ENCODE measurements around the gene MADD.

The MADD gene

DNA sequence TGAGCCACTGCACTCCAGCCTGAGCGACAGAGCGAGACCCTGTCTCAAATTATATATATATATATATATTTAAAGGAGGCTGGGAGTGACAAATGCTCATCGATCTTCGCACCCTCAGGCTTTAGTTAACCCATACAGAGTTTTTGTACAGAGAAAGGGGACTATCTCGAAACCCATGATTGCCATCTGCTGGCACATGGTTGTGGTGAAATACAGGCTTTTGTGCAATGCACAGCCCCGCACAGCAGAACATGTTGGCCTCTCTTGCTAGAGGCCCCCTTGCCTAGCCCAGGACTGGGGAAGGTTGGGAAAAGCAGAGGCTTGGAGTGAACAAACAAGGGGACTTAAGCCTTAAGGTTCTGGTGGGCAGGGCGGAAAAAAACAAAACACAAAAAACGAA, 78.9 kb downstream of the MADD start:
- no peaks in the 10 kb centered on the region; the same call in 1 of the 2 replicates for H3K36me3 ChIP-seq (ENCODE audit: control insufficient read depth, insufficient read depth, low read length)
- no peak overlapping the region for H3K27ac ChIP-seq (ENCODE audit: low read length)
- no peak for DNase-seq (ENCODE audit: low read depth, low spot score)
- H3K27me3 ChIP-seq (ENCODE audit: control insufficient read depth, insufficient read depth, low read length), result no peaks in the 10 kb centered on the region
- WGBS (ENCODE audit: insufficient coverage, insufficient read length), result no CpG with 5 or more reads among the region's 8 CpGs
- H3K4me3 ChIP-seq (ENCODE audit: low read length), result no peak overlapping the region
- no peaks in the 10 kb centered on the region for H3K9me3 ChIP-seq (ENCODE audit: control insufficient read depth, insufficient read depth, low read length)
- peaks cover 2% of the 10 kb centered on the region; the same call in 1 of the 2 replicates for H3K4me1 ChIP-seq (ENCODE audit: control insufficient read depth, insufficient read depth, low read length)

DNA sequence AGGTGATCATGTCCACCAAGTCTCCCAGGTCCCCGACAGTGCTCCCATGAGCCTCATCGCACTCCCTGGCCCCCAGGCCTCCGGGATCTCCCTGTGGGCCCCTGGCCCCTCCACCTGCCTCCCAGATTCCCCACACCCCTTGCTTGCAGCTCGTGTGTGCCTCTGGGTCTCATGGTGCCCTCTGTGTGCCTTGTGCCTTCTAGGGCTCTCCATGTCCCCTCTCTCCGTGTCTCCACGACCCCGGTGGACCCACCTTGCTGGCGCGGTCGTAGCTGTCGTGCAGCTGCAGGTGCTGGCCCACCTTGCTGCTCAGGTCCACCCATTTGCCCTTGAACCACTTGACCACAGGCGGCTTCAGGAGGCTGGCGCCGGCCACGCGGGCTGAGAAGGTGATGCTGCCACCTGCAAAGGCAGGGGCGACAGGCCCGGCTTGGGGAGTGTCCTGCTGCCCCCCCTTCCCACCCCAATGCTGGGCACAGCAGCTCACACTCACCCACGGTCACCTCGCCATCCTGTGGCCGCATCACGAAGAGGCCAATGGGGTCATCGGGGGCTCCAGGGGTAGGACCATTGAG, 79.7 kb downstream of the MADD start:
- Histone ChIP-seq H3K4me1 (ENCODE audit: control insufficient read depth, insufficient read depth, low read length) (peaks cover 2% of the 10 kb centered on the region; the same call in 1 of the 2 replicates), H3K36me3 (ENCODE audit: control insufficient read depth, insufficient read depth, low read length) (no peaks in the 10 kb centered on the region; the same call in 1 of the 2 replicates), H3K27ac (ENCODE audit: low read length) (no peak overlapping the region), H3K9me3 (ENCODE audit: control insufficient read depth, insufficient read depth, low read length) (no peaks in the 10 kb centered on the region), H3K27me3 (ENCODE audit: control insufficient read depth, insufficient read depth, low read length) (no peaks in the 10 kb centered on the region), H3K4me3 (ENCODE audit: low read length) (no peak overlapping the region)
- DNase-seq (ENCODE audit: low read depth, low spot score), result no peak
- no CpG with 5 or more reads among the region's 23 CpGs for WGBS (ENCODE audit: insufficient coverage, insufficient read length)

DNA sequence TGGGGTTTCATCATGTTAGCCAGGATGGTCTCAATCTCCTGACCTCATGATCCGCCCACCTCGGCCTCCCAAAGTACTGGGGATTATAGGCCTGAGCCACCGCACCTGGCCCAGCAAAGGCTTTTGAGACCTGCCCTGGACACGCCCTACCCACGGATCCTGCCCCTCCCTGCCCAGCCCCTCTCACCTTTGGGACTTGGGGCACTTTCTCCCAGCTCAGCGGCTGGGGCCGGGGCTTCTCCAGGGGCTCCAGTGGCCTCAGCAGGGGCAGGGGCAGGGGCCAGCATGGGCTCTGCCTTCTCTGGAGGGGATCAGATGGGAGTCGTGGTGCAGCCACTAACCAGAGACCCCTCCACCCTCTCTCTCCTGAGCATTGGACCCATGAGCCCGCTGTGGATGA, 80.4 kb downstream of the MADD start:
- no CpG with 5 or more reads among the region's 9 CpGs for WGBS (ENCODE audit: insufficient coverage, insufficient read length)
- no peak overlapping the region for H3K4me3 ChIP-seq (ENCODE audit: low read length)

DNA sequence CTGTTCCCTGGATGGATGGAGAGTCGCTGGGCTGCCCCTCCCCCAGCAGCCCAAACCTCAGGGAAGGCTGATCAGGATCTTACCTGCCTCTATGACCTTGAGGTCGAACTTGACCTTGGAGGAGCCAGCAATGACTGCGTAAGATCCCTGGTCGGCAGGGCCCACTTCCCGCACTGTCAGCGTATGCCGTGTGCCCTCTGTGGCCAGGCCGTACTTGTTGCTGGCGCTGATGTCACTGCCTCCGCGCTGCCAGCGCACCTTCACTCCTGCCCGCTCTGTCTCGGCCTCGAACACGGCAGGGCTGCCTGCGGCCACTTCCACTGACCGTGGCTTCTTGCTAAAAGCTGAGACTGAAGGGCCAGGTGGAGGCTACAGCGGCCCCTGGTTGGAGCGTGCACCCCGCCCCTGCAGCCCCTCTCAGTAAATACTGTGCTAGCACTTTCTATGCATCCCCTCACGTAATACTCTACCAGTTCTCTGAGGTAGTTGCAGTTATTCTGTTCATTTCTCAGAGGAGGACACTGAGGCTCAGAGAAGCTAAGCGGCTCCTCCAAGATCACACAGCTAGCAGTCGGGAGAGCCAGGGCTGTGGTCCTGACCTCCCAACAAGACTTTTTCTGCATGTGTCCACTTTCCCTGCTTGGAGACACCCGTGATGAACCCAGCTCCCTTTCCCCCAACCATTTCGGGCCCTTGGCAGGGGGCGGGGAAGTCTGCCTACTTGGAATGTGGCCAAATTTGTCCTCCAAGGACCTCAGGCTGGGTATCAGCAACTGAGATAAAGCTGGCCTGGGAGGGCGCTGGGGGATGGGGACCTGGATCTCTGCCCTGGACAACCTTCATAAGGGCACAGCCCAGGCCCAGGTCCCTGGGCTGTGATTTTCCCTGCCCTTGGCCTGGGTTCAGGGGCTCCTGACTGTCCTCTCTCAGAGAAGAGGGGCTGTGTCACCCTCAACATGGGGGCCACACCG, 81.5 kb downstream of the MADD start:
- no CpG with 5 or more reads among the region's 29 CpGs for WGBS (ENCODE audit: insufficient coverage, insufficient read length)
- H3K27me3 ChIP-seq (ENCODE audit: control insufficient read depth, insufficient read depth, low read length), result no peaks in the 10 kb centered on the region

More for the DNA sequence above, 80.4 kb downstream of the MADD start:
- Histone ChIP-seq H3K9me3 (ENCODE audit: control insufficient read depth, insufficient read depth, low read length) (no peaks in the 10 kb centered on the region), H3K27me3 (ENCODE audit: control insufficient read depth, insufficient read depth, low read length) (no peaks in the 10 kb centered on the region), H3K27ac (ENCODE audit: low read length) (no peak overlapping the region), H3K4me1 (ENCODE audit: control insufficient read depth, insufficient read depth, low read length) (peaks cover 2% of the 10 kb centered on the region; the same call in 1 of the 2 replicates), H3K36me3 (ENCODE audit: control insufficient read depth, insufficient read depth, low read length) (no peaks in the 10 kb centered on the region; the same call in 1 of the 2 replicates)
- DNase-seq (ENCODE audit: low read depth, low spot score), result no peak

DNA sequence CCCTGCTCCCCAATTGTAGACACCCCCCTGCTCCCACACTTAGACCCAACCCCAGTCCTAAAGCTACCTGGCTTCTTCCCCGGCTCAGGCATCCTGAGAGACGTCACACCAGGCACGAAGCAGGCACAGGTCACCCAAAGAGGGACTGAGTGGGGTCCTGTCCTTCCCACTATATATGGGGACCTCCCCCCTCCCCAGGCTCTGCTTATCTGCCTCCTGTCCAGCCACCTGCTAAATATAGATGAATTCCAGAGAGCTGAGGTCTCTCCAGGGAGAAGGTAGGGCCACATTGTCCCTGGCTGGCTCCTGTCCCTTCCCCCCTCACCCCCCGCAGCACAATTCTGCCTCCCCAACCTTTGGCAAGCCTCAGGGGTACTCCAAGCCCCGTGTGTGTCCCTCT, 82.6 kb downstream of the MADD start, which contains the start of gene MYBPC3:
TSS of gene MYBPC3 (minus strand) at position 147 of the 400 bp plus-strand sequence. CDS start at position 92, 55 bp downstream.
- no peaks in the 10 kb centered on the region for H3K27me3 ChIP-seq (ENCODE audit: control insufficient read depth, insufficient read depth, low read length)
- H3K9me3 ChIP-seq (ENCODE audit: control insufficient read depth, insufficient read depth, low read length), result no peaks in the 10 kb centered on the region
- H3K36me3 ChIP-seq (ENCODE audit: control insufficient read depth, insufficient read depth, low read length), result no peaks in the 10 kb centered on the region; the same call in 1 of the 2 replicates
- no peak within 1 kb of the TSS for H3K27ac ChIP-seq (ENCODE audit: low read length)
- peaks cover 2% of the 10 kb centered on the region; the same call in 1 of the 2 replicates for H3K4me1 ChIP-seq (ENCODE audit: control insufficient read depth, insufficient read depth, low read length)
- no peak for DNase-seq (ENCODE audit: low read depth, low spot score)
- no CpG with 5 or more reads among the region's 5 CpGs for WGBS (ENCODE audit: insufficient coverage, insufficient read length)
- H3K4me3 ChIP-seq (ENCODE audit: low read length), result no peak within 1 kb of the TSS

More for the DNA sequence above, 81.5 kb downstream of the MADD start:
- Histone ChIP-seq H3K36me3 (ENCODE audit: control insufficient read depth, insufficient read depth, low read length) (no peaks in the 10 kb centered on the region; the same call in 1 of the 2 replicates), H3K4me3 (ENCODE audit: low read length) (no peak overlapping the region), H3K9me3 (ENCODE audit: control insufficient read depth, insufficient read depth, low read length) (no peaks in the 10 kb centered on the region), H3K27ac (ENCODE audit: low read length) (no peak overlapping the region), H3K4me1 (ENCODE audit: control insufficient read depth, insufficient read depth, low read length) (peaks cover 2% of the 10 kb centered on the region; the same call in 1 of the 2 replicates)
- no peak for DNase-seq (ENCODE audit: low read depth, low spot score)

DNA sequence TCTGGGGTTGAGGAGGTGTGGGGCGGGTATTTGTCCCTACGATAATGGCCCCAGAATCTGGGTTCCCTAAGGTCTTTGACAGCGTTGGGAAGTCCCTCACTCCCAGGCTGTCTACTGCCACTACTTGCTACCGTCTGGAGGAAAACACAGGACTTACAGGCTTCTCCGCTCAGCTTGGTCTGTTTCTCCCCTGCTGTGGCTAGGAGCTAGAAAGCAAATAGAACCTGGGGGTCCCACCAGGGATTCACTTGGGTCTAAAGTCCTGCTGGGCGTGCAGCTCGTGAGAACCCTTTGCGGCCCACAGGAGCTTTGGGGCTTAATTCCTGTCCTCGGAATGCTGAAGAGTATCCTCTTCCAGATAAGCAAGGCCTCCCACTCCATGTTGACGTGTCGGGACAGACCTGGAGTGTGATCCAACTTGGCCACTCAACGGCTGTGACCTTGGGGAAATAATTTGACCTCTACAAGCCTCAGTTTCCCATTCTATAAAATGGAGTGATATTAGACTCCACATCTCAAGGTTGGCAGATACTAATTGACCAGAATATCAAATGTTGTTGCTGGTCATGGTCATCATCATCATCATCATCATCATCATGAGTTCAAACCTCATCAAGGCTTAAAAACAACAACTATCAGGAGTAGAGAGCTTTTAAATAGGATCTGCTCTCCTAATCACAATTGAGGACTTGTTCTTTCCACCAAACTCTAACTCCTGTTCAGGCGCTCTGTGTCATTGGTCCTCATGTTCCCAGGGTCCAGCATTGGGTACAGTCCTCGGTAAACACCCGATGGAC, 84.2 kb downstream of the MADD start:
- no peak overlapping the region for H3K27ac ChIP-seq (ENCODE audit: low read length)
- no peaks in the 10 kb centered on the region for H3K27me3 ChIP-seq (ENCODE audit: control insufficient read depth, insufficient read depth, low read length)
- H3K4me1 ChIP-seq (ENCODE audit: control insufficient read depth, insufficient read depth, low read length), result peaks cover 2% of the 10 kb centered on the region; the same call in 1 of the 2 replicates
- no CpG with 5 or more reads among the region's 15 CpGs for WGBS (ENCODE audit: insufficient coverage, insufficient read length)
- H3K9me3 ChIP-seq (ENCODE audit: control insufficient read depth, insufficient read depth, low read length), result no peaks in the 10 kb centered on the region
- no peaks in the 10 kb centered on the region for H3K36me3 ChIP-seq (ENCODE audit: control insufficient read depth, insufficient read depth, low read length)
- DNase-seq (ENCODE audit: low read depth, low spot score), result no peak
- H3K4me3 ChIP-seq (ENCODE audit: low read length), result no peak overlapping the region

DNA sequence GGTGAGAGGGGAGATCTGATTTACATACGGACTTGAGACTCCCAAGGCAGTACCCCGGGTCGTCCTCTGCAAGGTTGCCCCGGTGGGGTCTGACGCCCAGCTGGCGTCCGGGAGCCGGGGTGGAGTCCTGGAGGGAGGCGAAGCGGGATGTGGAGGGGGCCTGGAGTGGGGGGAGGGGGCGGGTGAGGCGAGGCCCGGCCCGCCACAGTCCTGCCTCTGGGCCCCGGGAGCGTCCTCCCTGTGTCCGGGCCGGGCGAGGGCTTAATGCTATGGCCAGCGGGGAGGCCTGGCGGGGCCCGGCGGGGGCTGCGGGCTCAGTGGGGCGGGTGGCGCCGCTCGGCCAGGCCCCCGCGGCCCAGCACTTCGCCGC, 85.0 kb downstream of the MADD start:
- Histone ChIP-seq H3K9me3 (ENCODE audit: control insufficient read depth, insufficient read depth, low read length) (no peaks in the 10 kb centered on the region), H3K4me3 (ENCODE audit: low read length) (peak overlapping the region; percentile 43; the same call in 1 of the 2 replicates), H3K27me3 (ENCODE audit: control insufficient read depth, insufficient read depth, low read length) (no peaks in the 10 kb centered on the region), H3K27ac (ENCODE audit: low read length) (no peak overlapping the region), H3K36me3 (ENCODE audit: control insufficient read depth, insufficient read depth, low read length) (no peaks in the 10 kb centered on the region), H3K4me1 (ENCODE audit: control insufficient read depth, insufficient read depth, low read length) (peaks cover 2% of the 10 kb centered on the region; the same call in 1 of the 2 replicates)
- DNase-seq (ENCODE audit: low read depth, low spot score), result no peak
- WGBS (ENCODE audit: insufficient coverage, insufficient read length), result no CpG with 5 or more reads among the region's 32 CpGs

DNA sequence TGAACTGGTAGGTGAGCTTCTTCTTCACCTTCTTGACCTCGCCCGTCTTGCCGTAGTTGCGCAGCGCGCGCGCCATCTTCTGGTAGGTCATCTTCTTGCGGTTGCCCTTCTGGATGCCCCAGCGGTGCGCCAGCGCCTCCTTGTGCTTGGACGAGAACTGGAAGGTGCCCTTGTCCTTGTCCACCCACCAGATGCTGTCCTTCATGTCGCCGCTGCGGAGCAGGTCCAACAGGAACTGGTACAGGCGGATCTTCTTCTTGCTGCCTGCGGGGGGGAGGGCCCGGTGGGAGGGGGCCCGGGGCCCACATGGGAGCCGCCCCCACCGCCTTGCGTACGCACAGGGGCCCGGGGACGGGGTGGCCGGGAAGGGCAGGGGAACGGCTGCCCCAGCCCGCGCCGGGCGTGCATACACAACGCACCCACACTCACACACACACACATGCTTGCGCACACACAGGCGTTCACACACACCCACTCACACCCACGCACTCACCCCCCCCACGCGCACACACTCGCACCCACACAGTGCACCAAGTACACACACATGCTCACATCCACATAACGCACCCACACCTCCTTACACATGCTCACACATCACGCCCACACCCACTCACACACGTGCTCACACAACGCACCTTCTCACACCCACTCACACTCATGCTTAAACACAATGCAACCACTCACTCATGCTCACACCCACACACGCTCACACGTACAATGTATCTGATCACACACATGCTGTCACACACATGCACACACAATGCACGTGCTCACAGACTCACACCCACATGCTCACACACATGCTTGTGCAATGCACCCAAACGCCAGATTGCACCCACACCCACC, 85.6 kb downstream of the MADD start:
- H3K9me3 ChIP-seq (ENCODE audit: control insufficient read depth, insufficient read depth, low read length), result no peaks in the 10 kb centered on the region
- DNase-seq (ENCODE audit: low read depth, low spot score), result peak; percentile 95
- WGBS (ENCODE audit: insufficient coverage, insufficient read length), result 100% methylated on average over 4 of the region's 47 CpGs
- H3K36me3 ChIP-seq (ENCODE audit: control insufficient read depth, insufficient read depth, low read length), result no peaks in the 10 kb centered on the region
- H3K27ac ChIP-seq (ENCODE audit: low read length), result no peak overlapping the region
- peak overlapping the region; percentile 43; the same call in 1 of the 2 replicates for H3K4me3 ChIP-seq (ENCODE audit: low read length)
- no peaks in the 10 kb centered on the region for H3K27me3 ChIP-seq (ENCODE audit: control insufficient read depth, insufficient read depth, low read length)
- H3K4me1 ChIP-seq (ENCODE audit: control insufficient read depth, insufficient read depth, low read length), result peaks cover 2% of the 10 kb centered on the region; the same call in 1 of the 2 replicates

DNA sequence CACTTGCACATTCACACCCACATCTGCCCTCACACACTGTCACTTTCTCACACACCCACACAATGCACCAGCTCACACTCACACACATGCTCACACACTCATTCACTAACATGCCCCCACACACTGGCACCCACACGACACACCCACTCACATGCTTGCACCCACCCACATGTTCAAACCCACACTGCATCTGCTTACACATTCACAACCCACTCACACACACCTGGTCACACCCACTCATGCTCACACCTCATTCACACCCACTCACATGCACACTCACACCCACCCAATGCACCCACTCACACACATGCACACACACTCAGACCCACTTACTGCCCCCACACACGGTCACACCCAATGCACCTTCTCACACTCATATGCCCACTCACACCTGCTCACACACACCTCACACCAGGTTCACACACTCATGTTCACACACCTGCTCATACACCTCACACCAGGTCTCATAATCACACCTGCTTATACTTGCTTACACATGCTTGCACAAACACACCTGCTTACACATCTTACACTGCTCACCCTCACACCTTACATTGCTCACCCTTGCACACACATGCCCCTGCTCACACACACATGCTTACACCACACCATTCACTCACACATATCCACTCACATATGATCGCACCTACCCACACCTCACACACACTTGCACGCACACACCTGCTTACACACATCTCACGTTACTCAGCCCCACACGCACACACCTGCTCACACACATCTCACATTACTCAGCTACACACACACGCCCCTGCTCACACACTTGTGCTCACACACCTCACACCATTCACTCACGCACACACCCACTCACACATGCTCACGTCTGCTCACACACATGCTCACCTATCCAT, 86.4 kb downstream of the MADD start:
- DNase-seq (ENCODE audit: low read depth, low spot score), result no peak
- WGBS (ENCODE audit: insufficient coverage, insufficient read length), result 100% methylated on average over 5 of the region's 9 CpGs
- Histone ChIP-seq H3K27me3 (ENCODE audit: control insufficient read depth, insufficient read depth, low read length) (no peaks in the 10 kb centered on the region), H3K36me3 (ENCODE audit: control insufficient read depth, insufficient read depth, low read length) (no peaks in the 10 kb centered on the region), H3K9me3 (ENCODE audit: control insufficient read depth, insufficient read depth, low read length) (no peaks in the 10 kb centered on the region), H3K27ac (ENCODE audit: low read length) (no peak overlapping the region), H3K4me1 (ENCODE audit: control insufficient read depth, insufficient read depth, low read length) (0 out of 2 replicates have a peak, but pooled peaks cover 2% of the 10 kb centered on the region), H3K4me3 (ENCODE audit: low read length) (no peak overlapping the region)

All from iPS DF 6.9 (cell line).